K562 (cell line): ENCODE data around the gene IL31. TPM values are rescaled to one million over a fixed set of nuclear protein-coding genes. Genes with fewer than 3 reads are reported as not detected.

Source experiments
- ATAC-seq: fragments of 200-7000 bp; cut with Tn5 transposase; 3 replicates; pipeline ENCODE4 v1.9.1; 2020; ENCODE audit warnings: moderate library complexity
- BruUV-seq: library from RNA; stranded (reverse); fragments of 400-500 nt; replicated peaks from 2 replicates; lab custom pipeline; 2021; lab: Mats Ljungman, UMichigan
- CTCF ChIA-PET: fragments of 300-600 bp; formaldehyde crosslinking; extraction: SDS; loops from one replicate; lab custom pipeline; 2021; ENCODE audit warnings: low intra/inter-chr PET ratio; lab: Yijun Ruan, JAX
- POLR2A ChIA-PET: fragments of 300-600, 350-650 bp; sonication (Branson Sonifier 250); formaldehyde crosslinking; extraction: SDS; loops from one replicate; lab custom pipeline; 2021; ENCODE audit warnings: antibody characterized with exemption, inconsistent platforms; lab: Yijun Ruan, JAX
- DNase-seq, 4 experiments: peaks; one replicate each; pipeline versions ENCODE4 v3.0.0 to v3.0.0-alpha.2; 2011 to 2018; ENCODE audit warnings: low spot score in 3 of 4, mixed read lengths in 3 of 4; ENCODE audit errors: extremely low read depth in 1 of 4
- FAIRE-seq: peaks from 2 replicates; lab custom pipeline; 2011; peaks lifted over from hg19 to GRCh38; lab: Jason Lieb, UNC
- H2AFZ ChIP-seq: 2 replicates; pipeline ENCODE4 v1.6.0; 2011; ENCODE audit warnings: low read depth, low read length, control low read depth, inconsistent platforms
- H3K27ac ChIP-seq: fragments of 200-600 bp; 3 replicates; pipeline ENCODE4 v1.8.0; 2011; ENCODE audit warnings: low read depth, mild to moderate bottlenecking, control low read depth, inconsistent platforms, low read length, moderate library complexity, mixed read lengths; ENCODE audit errors: extremely low read depth
- H3K27me3 ChIP-seq, 2 experiments: fragments of 300-600 bp in 1 of 2; 2 replicates in 1 of 2; 3 replicates in 1 of 2; pipeline versions ENCODE4 v1.6.0 to v1.8.0; 2011; ENCODE audit warnings: inconsistent platforms in 2 of 2, low read length in 2 of 2, mild to moderate bottlenecking in 1 of 2, mixed read lengths in 1 of 2, moderate library complexity in 1 of 2; ENCODE audit not compliant: control insufficient read depth in 2 of 2, insufficient read depth in 2 of 2
- H3K36me3 ChIP-seq: fragments of 300-600 bp; 3 replicates; pipeline ENCODE4 v1.8.0; 2011; ENCODE audit warnings: mild to moderate bottlenecking, low read length, inconsistent platforms; ENCODE audit not compliant: control insufficient read depth, insufficient read depth
- H3K4me1 ChIP-seq, 2 experiments: fragments of 200-600 bp in 1 of 2; replicated peaks in 1 of 2; 2 replicates in 1 of 2; 3 replicates in 1 of 2; pipeline versions ENCODE4 v1.5.1 to v1.8.0; 2011; ENCODE audit warnings: inconsistent platforms in 2 of 2, low read length in 2 of 2, mild to moderate bottlenecking in 1 of 2, mixed read lengths in 1 of 2, moderate library complexity in 1 of 2; ENCODE audit not compliant: control insufficient read depth in 2 of 2, insufficient read depth in 2 of 2
- H3K4me2 ChIP-seq: 2 replicates; pipeline ENCODE4 v1.6.1; 2011; ENCODE audit warnings: low read length, control low read depth, inconsistent platforms, mixed read lengths; ENCODE audit not compliant: insufficient read depth
- H3K4me3 ChIP-seq: fragments of 200-600 bp; sonication (generic), shearing (Covaris generic); 2 replicates; pipeline ENCODE4 v1.5.1; 2016; ENCODE audit warnings: control low read depth, inconsistent platforms
- H3K79me2 ChIP-seq: fragments of 200-600 bp; 3 replicates; pipeline ENCODE4 v1.8.0; 2011; ENCODE audit warnings: low read length, inconsistent platforms; ENCODE audit not compliant: control insufficient read depth, insufficient read depth
- H3K9ac ChIP-seq, 2 experiments: 2 replicates each; pipeline versions ENCODE4 v1.6.0 to v1.6.1; 2011; ENCODE audit warnings: low read depth in 2 of 2, low read length in 2 of 2, control low read depth in 1 of 2, inconsistent platforms in 1 of 2, mild to moderate bottlenecking in 1 of 2, mixed read lengths in 1 of 2; ENCODE audit not compliant: insufficient read depth in 1 of 2
- H3K9me1 ChIP-seq: one replicate; pipeline ENCODE4 v1.6.0; 2011; ENCODE audit warnings: inconsistent platforms, mild to moderate bottlenecking, low read length, moderate library complexity; ENCODE audit not compliant: control insufficient read depth, insufficient read depth
- H3K9me3 ChIP-seq: replicated peaks from 2 replicates; pipeline ENCODE4 v1.5.1; 2011; ENCODE audit warnings: low read depth, low read length, inconsistent platforms; ENCODE audit not compliant: control insufficient read depth, insufficient read depth
- H4K20me1 ChIP-seq: replicated peaks from 2 replicates; pipeline ENCODE4 v1.6.1; 2011; ENCODE audit warnings: low read length, inconsistent platforms, mixed read lengths; ENCODE audit not compliant: control insufficient read depth, insufficient read depth
- CBFA2T2 ChIP-seq: fragments of 450-650 bp; conservative IDR thresholded peaks from 2 replicates; pipeline ENCODE4 v1.6.1; 2017; ENCODE audit warnings: mild to moderate bottlenecking
- ESRRA ChIP-seq: fragments of 450-650 bp; IDR thresholded peaks from 2 replicates; pipeline ENCODE4 v1.6.1; 2014; ENCODE audit warnings: low read depth, mild to moderate bottlenecking, moderate library complexity, borderline replicate concordance
- HCFC1 ChIP-seq: IDR thresholded peaks from 2 replicates; pipeline ENCODE4 v1.6.1; 2012; ENCODE audit warnings: low read depth, low read length, improper control_type of control experiment
- NFE2L1 ChIP-seq: fragments of 450-650 bp; IDR thresholded peaks from 2 replicates; pipeline ENCODE4 v1.6.1; 2016; ENCODE audit warnings: missing genetic modification characterization, low read depth, mild to moderate bottlenecking, missing compliant biosample characterization, moderate library complexity, borderline replicate concordance
- POLR2B ChIP-seq: fragments of 450-650 bp; IDR thresholded peaks from 2 replicates; pipeline ENCODE4 v1.6.1; 2018; ENCODE audit warnings: low read depth; ENCODE audit not compliant: partially characterized antibody
- RAD21 ChIP-seq, 2 experiments: fragments of 250-450 bp in 1 of 2; fragments of 450-650 bp in 1 of 2; sonication (Bioruptor Pico) in 1 of 2; formaldehyde crosslinking in 1 of 2; IDR thresholded peaks in 1 of 2; conservative IDR thresholded peaks in 1 of 2; 2 replicates each; pipeline versions ENCODE4 v1.4.0 to v1.8.0; 2020 to 2022; ENCODE audit warnings: mild to moderate bottlenecking in 2 of 2, moderate library complexity in 1 of 2
- ZNF384 ChIP-seq: IDR thresholded peaks from 2 replicates; pipeline ENCODE4 v1.6.1; 2012; ENCODE audit warnings: low read depth, low read length, improper control_type of control experiment
- ZNF699 ChIP-seq: fragments of 250-450 bp; sonication (Bioruptor Pico); IDR thresholded peaks from 2 replicates; pipeline ENCODE4 v1.8.0; 2021; ENCODE audit warnings: mild to moderate bottlenecking, moderate library complexity; ENCODE audit not compliant: insufficient replicate concordance
- WGBS: fragments of 100-300 bp; shearing (Covaris generic); methylation state at CpG from one replicate; pipeline ENCODE4 v1.1.6; 2016; ENCODE audit warnings: low coverage, mixed read lengths; ENCODE audit not compliant: insufficient coverage; ENCODE audit errors: missing lambda C conversion rate; 5-methylcytosine and 5-hydroxymethylcytosine counted together
- in situ Hi-C: fragments of 300-500 bp; cut with MboI; formaldehyde crosslinking; loops from 4 replicates; pipeline ENCODE4 v1.15.0; 2018; ENCODE audit warnings: inconsistent platforms, mixed read lengths
- intact Hi-C: fragments of 100-400 bp; cut with micrococcal nuclease; formaldehyde crosslinking; loops from 2 replicates; pipeline ENCODE4 v1.14.2; 2022
- polyA plus RNA-seq, 8 experiments: library from polyadenylated mRNA; depleted of rRNA in 4 of 8; stranded (reverse) in 5 of 8; unstranded in 3 of 8; fragments of >200 nt; fragmentation: Nextera tagmentation in 2 of 8; fragmentation: Illumina TruSeq in 1 of 8; extraction: Ambion mirVana in 2 of 8; extraction: Trizol in 1 of 8; gene quantifications; 2 replicates each; pipeline versions ENCODE4 v1.2.1 to v1.2.3, GENCODE V29; 2011 to 2014; ENCODE audit warnings: inconsistent platforms in 1 of 8, missing spikeins in 1 of 8
- total RNA-seq, 7 experiments: library from RNA; depleted of rRNA in 6 of 7; stranded (reverse); fragments of >200 nt in 6 of 7; fragmentation: Illumina TruSeq in 2 of 7; extraction: Trizol in 2 of 7; gene quantifications; 2 replicates each; pipeline versions ENCODE4 v1.2.1 to v1.2.3, GENCODE V29; 2011 to 2021; ENCODE audit warnings: low replicate concordance in 1 of 7
- TF ChIP-seq, protein P1 (sequence below), 3 experiments: IDR thresholded peaks in 2 of 3; conservative IDR thresholded peaks in 1 of 3; 2 replicates each; pipeline ENCODE4 v1.5.1; 2011 to 2012; ENCODE audit warnings: low read length in 3 of 3, mild to moderate bottlenecking in 3 of 3, control low read depth in 2 of 3, improper control_type of control experiment in 1 of 3, inconsistent platforms in 1 of 3, low read depth in 1 of 3, mixed read lengths in 1 of 3, moderate library complexity in 1 of 3; ENCODE audit not compliant: insufficient read depth in 2 of 3
- TF ChIP-seq, protein P2 (sequence below), 2 experiments: fragments of 250-450 bp in 1 of 2; fragments of 450-650 bp in 1 of 2; sonication (Bioruptor Pico) in 1 of 2; IDR thresholded peaks; 2 replicates each; pipeline versions ENCODE4 v1.6.1 to v1.8.0; 2016 to 2021; ENCODE audit warnings: mild to moderate bottlenecking in 2 of 2, moderate library complexity in 2 of 2, missing compliant biosample characterization in 1 of 2, missing genetic modification characterization in 1 of 2
- TF ChIP-seq, protein P3 (sequence below), 2 experiments: IDR thresholded peaks; 2 replicates each; pipeline ENCODE4 v1.6.1; 2011; ENCODE audit warnings: borderline replicate concordance in 1 of 2, control low read depth in 1 of 2, low read depth in 1 of 2, low read length in 1 of 2, mild to moderate bottlenecking in 1 of 2, mixed read lengths in 1 of 2, moderate library complexity in 1 of 2; ENCODE audit not compliant: insufficient read depth in 1 of 2, insufficient read length in 1 of 2, poor library complexity in 1 of 2, severe bottlenecking in 1 of 2; ENCODE audit errors: extremely low read depth in 1 of 2

Gene IL31
- total and polyA plus RNA-seq, 9 of the 15 experiments (the other 6 are each of a cell fraction or from before 2014, with no cell fraction given), result not detected

DNA sequence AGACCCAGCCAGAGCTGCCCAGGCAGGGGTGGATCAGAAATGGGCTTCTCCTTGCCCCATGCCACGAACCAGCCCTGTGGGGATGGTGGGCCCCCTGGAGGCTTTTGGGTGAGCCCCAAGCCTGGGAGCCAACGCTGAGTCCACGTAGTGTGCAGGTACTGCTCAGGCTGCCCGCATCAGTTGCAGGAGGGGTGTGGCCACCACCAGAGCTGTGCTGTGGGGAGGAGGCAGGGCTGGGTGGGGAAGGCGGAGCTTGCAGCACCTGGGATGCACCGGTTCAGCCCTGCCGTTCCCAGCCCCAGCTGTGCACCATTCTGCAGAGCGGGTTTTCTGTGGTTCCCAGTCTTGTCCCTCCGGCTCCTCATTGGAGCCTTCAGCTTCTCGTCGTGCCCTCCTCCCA, 36.3 kb downstream of the IL31 start (continued):
- TF ChIP-seq, protein P1, sequence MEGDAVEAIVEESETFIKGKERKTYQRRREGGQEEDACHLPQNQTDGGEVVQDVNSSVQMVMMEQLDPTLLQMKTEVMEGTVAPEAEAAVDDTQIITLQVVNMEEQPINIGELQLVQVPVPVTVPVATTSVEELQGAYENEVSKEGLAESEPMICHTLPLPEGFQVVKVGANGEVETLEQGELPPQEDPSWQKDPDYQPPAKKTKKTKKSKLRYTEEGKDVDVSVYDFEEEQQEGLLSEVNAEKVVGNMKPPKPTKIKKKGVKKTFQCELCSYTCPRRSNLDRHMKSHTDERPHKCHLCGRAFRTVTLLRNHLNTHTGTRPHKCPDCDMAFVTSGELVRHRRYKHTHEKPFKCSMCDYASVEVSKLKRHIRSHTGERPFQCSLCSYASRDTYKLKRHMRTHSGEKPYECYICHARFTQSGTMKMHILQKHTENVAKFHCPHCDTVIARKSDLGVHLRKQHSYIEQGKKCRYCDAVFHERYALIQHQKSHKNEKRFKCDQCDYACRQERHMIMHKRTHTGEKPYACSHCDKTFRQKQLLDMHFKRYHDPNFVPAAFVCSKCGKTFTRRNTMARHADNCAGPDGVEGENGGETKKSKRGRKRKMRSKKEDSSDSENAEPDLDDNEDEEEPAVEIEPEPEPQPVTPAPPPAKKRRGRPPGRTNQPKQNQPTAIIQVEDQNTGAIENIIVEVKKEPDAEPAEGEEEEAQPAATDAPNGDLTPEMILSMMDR (IDR thresholded peaks at IDR 0.05 in 2 of 3, conservative IDR thresholded peaks at IDR 0.05 in 1 of 3; ENCODE audit: insufficient read depth in 2 of 3, low read depth in 1 of 3, low read length in 3 of 3), result no peak

DNA sequence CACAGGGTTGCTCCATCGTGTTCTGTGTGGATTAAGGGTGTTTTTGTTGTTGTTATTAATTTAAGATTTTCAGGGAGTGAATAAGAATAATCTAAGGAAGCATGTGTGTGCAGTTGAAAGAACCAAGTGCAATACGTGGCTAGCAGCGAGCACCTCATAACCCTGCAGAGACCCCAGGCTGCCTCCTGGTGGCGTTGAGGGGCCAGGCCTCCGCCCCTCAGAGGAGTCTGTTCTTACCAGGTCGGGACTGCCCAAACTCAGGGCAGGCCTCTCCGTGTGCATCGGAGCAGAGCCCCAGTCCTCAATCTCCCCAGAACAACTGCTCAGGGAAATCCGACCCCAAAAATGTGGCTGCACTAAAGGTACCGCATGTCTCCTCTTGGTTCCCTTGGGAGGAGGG, 36.8 kb downstream of the IL31 start:
- 0 out of 2 replicates have a peak, but pooled peaks cover 4% of the 10 kb centered on the region for H4K20me1 ChIP-seq
- H3K4me3 ChIP-seq, result no peak overlapping the region
- BruUV-seq, result no TSS peak
- FAIRE-seq (no peak), ATAC-seq (peak; percentile 78), DNase-seq (peak in 3 of 4 experiments; percentile 37 to 52 (median 43))
- no peaks in the 10 kb centered on the region for H3K79me2 ChIP-seq
- no peaks in the 10 kb centered on the region for H3K9me3 ChIP-seq
- H3K9me1 ChIP-seq, result no peaks in the 10 kb centered on the region
- in situ Hi-C loops (no loop called here), intact Hi-C loops (no loop called here)
- H2AFZ ChIP-seq, result no peak overlapping the region
- WGBS, result 73% methylated on average over 9 of the region's 10 CpGs
- POLR2A ChIA-PET, result interaction anchor here (1.3 kb wide), 2 partner anchors 11 to 41 kb away, joined by 3 to 7 read pairs; no protein-coding TSS in a partner anchor
- H3K36me3 ChIP-seq, result peaks cover 88% of the 10 kb centered on the region
- CTCF ChIA-PET, result interaction anchor here (0.6 kb wide), 1 partner anchor 83 kb away, joined by 3 read pairs; no protein-coding TSS in a partner anchor
- H3K4me2 ChIP-seq, result no peak overlapping the region
- H3K27ac ChIP-seq, result no peak overlapping the region
- peaks cover 0 to 22% of the 10 kb centered on the region in 2 experiments; a peak in 1 of 5 replicates for H3K4me1 ChIP-seq
- no peaks in the 10 kb centered on the region for H3K27me3 ChIP-seq
- H3K9ac ChIP-seq, result 0 out of 4 replicates have a peak overlapping the region, but pooled peaks of 1 of the 2 experiments have one; percentile 1
- TF ChIP-seq, protein P1 (IDR thresholded peaks at IDR 0.05 in 2 of 3, conservative IDR thresholded peaks at IDR 0.05 in 1 of 3; ENCODE audit: insufficient read depth in 2 of 3, low read depth in 1 of 3, low read length in 3 of 3), result peak; percentile 35 to 51 (median 43); a peak in 4 of 6 replicates
- no peak for TF ChIP-seq ZNF384
- TF ChIP-seq HCFC1, result no peak
- no peak for TF ChIP-seq POLR2B
- TF ChIP-seq NFE2L1, result no peak
- no peak for TF ChIP-seq CBFA2T2
- TF ChIP-seq, protein P2, sequence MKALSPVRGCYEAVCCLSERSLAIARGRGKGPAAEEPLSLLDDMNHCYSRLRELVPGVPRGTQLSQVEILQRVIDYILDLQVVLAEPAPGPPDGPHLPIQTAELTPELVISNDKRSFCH (CRISPR knock-in tag; IDR thresholded peaks at IDR 0.05), result no peak
- TF ChIP-seq, protein P2 (tag; IDR thresholded peaks at IDR 0.05), result no peak
- 0 out of 4 replicates have a peak, but pooled peaks of 1 of the 2 experiments have one; percentile 27 for TF ChIP-seq RAD21 (CRISPR knock-in tag; conservative IDR thresholded peaks at IDR 0.05 in 1 of 2, IDR thresholded peaks at IDR 0.05 in 1 of 2)
- TF ChIP-seq, protein P3, sequence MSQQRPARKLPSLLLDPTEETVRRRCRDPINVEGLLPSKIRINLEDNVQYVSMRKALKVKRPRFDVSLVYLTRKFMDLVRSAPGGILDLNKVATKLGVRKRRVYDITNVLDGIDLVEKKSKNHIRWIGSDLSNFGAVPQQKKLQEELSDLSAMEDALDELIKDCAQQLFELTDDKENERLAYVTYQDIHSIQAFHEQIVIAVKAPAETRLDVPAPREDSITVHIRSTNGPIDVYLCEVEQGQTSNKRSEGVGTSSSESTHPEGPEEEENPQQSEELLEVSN (IDR thresholded peaks at IDR 0.05; ENCODE audit: borderline replicate concordance in 1 of 2, extremely low read depth in 1 of 2, insufficient read depth in 1 of 2, insufficient read length in 1 of 2, low read depth in 1 of 2, low read length in 1 of 2, poor library complexity in 1 of 2, severe bottlenecking in 1 of 2), result no peak
- TF ChIP-seq ZNF699 (CRISPR knock-in tag), result no peak
- TF ChIP-seq ESRRA, result no peak
